Smooth muscle cell (in vitro differentiated cells): Measurements from ENCODE around the gene PAX5. TPM values are rescaled to one million over a fixed set of nuclear protein-coding genes. Genes with fewer than 3 reads are reported as not detected.

Source experiments
- DNase-seq: peaks from one replicate; lab custom pipeline; 2025; ENCODE audit not compliant: unreplicated experiment; lab: John Stamatoyannopoulos, UW
- H2AFZ ChIP-seq: fragments of 200-600 bp; sonication (generic); 2 replicates; pipeline ENCODE4 v1.6.0; 2016; ENCODE audit warnings: antibody characterized with exemption, low read depth, mild to moderate bottlenecking
- H3F3A ChIP-seq: fragments of 200-600 bp; sonication (generic); 2 replicates; pipeline ENCODE4 v1.6.0; 2017; ENCODE audit warnings: antibody characterized with exemption, low read depth
- H3K27ac ChIP-seq: fragments of 200-600 bp; sonication (generic); 2 replicates; pipeline ENCODE4 v1.5.1; 2016; ENCODE audit warnings: low read depth, mild to moderate bottlenecking
- H3K27me3 ChIP-seq: fragments of 200-600 bp; sonication (generic); 2 replicates; pipeline ENCODE4 v1.6.1; 2016; ENCODE audit warnings: low read depth, mild to moderate bottlenecking
- H3K36me3 ChIP-seq: fragments of 200-600 bp; sonication (generic); 2 replicates; pipeline ENCODE4 v1.5.1; 2016; ENCODE audit warnings: low read depth
- H3K4me1 ChIP-seq: fragments of 200-600 bp; sonication (generic); 2 replicates; pipeline ENCODE4 v1.5.1; 2016; ENCODE audit warnings: low read depth
- H3K4me2 ChIP-seq: fragments of 200-600 bp; sonication (generic); 2 replicates; pipeline ENCODE4 v1.6.0; 2016; ENCODE audit warnings: mild to moderate bottlenecking
- H3K4me3 ChIP-seq: fragments of 200-600 bp; sonication (generic); 2 replicates; pipeline ENCODE4 v1.5.1; 2016; ENCODE audit warnings: mild to moderate bottlenecking
- H3K79me2 ChIP-seq: fragments of 200-600 bp; sonication (generic); 2 replicates; pipeline ENCODE4 v1.6.0; 2016; ENCODE audit warnings: low read depth, mild to moderate bottlenecking
- H3K9ac ChIP-seq: fragments of 200-600 bp; sonication (generic); 2 replicates; pipeline ENCODE4 v1.6.0; 2016; ENCODE audit warnings: low read depth
- H3K9me3 ChIP-seq: fragments of 200-600 bp; sonication (generic); replicated peaks from 2 replicates; pipeline ENCODE4 v1.5.1; 2016; ENCODE audit warnings: low read depth
- H4K20me1 ChIP-seq: fragments of 200-600 bp; sonication (generic); 2 replicates; pipeline ENCODE4 v1.6.0; 2016; ENCODE audit warnings: low read depth
- WGBS: methylation state at CpG from one replicate; pipeline ENCODE4 v1.1.7; 2016; ENCODE audit warnings: low lambda C conversion rate; 5-methylcytosine and 5-hydroxymethylcytosine counted together
- polyA plus RNA-seq: library from polyadenylated mRNA; unstranded; fragments of >200 nt; fragmentation: Nextera tagmentation; extraction: Ambion mirVana; gene quantifications from 2 replicates; pipeline ENCODE4 v1.2.1, GENCODE V29; 2016
- total RNA-seq: library from RNA; depleted of rRNA; stranded (reverse); fragments of >200 nt; gene quantifications from 2 replicates; pipeline ENCODE4 v1.2.3, GENCODE V29; 2014
- TF ChIP-seq, protein P1 (sequence below): fragments of 200-600 bp; sonication (generic); IDR thresholded peaks from 2 replicates; pipeline ENCODE4 v1.5.1; 2017; ENCODE audit warnings: borderline replicate concordance, mild to moderate bottlenecking, antibody characterized with exemption; ENCODE audit not compliant: insufficient read depth, poor library complexity, severe bottlenecking

PAX5 gene
- total and polyA plus RNA-seq, 2 experiments from 2014 or later: 0.09 TPM; not detected in 1

DNA sequence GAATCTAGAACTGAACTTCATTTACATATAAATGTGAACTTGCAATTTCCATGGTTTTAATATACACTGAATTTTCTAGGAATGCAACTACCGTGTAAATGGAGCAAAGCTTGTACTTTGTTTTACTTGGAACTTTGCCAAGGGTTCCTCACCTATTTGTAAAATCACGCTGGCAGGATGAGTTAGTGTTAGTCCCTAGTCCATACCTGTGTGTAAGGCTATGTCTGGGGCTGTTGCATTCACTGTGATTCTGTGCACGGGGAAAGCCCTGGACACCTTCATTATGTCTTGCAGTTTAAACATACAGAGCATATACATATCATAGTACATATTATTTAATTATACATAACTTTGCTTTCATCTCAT is 119.9 kb downstream of the PAX5 start:
- no peak for DNase-seq
- TF ChIP-seq, protein P1, sequence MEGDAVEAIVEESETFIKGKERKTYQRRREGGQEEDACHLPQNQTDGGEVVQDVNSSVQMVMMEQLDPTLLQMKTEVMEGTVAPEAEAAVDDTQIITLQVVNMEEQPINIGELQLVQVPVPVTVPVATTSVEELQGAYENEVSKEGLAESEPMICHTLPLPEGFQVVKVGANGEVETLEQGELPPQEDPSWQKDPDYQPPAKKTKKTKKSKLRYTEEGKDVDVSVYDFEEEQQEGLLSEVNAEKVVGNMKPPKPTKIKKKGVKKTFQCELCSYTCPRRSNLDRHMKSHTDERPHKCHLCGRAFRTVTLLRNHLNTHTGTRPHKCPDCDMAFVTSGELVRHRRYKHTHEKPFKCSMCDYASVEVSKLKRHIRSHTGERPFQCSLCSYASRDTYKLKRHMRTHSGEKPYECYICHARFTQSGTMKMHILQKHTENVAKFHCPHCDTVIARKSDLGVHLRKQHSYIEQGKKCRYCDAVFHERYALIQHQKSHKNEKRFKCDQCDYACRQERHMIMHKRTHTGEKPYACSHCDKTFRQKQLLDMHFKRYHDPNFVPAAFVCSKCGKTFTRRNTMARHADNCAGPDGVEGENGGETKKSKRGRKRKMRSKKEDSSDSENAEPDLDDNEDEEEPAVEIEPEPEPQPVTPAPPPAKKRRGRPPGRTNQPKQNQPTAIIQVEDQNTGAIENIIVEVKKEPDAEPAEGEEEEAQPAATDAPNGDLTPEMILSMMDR: no peak
- 74% methylated on average over 3 of the region's 3 CpGs for WGBS
- Histone ChIP-seq H2AFZ (no peak overlapping the region), H3K9ac (no peak overlapping the region), H3K4me2 (no peak overlapping the region), H3K4me3 (no peak overlapping the region), H3K27me3 (peaks cover 44% of the 10 kb centered on the region), H3K79me2 (no peaks in the 10 kb centered on the region), H3K4me1 (no peaks in the 10 kb centered on the region), H4K20me1 (no peaks in the 10 kb centered on the region), H3K36me3 (no peaks in the 10 kb centered on the region), H3K27ac (no peak overlapping the region), H3K9me3 (no peaks in the 10 kb centered on the region), H3F3A (no peaks in the 10 kb centered on the region)

DNA sequence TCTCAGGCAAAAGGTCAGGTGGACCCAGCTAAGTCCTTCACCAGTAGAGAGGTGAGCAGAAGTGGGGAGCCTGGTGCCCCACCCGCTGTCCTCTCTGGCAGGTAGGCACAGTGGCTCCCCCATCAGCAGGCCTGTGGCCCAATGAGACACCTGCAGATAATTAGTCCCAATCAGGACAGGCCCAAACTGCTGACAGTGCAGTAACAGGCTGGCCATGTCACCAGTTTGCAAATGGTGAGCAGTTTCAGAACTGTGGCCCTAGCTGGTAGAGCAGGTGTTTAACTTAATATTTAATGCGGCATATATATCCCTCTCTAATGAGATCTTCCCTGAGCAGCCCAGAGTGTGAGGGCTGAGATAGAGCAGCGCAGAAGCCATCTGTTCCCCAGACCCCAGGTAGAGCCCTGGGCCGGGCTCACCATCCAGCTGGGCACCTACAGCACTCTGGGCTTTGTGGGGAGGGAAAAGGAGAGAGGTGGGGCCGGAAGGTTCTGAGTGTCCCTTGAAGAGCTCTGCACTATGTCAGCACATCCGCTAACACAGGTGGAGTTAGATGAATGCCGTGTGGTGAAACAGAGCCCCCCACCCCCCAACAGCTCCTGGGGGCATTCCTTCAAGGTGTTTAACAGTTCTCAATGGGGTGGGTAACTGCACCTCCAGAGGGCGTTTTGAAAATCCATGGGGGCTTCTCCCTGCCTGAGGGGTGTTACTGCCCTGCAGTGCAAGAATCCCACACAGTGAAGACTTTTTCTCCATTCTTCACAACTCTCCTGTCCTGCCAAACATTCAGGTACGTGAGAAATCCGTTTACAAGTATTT is 120.5 kb downstream of the PAX5 start:
- no peak overlapping the region for H3K4me3 ChIP-seq
- H3K27ac ChIP-seq: no peak overlapping the region
- H3F3A ChIP-seq: no peaks in the 10 kb centered on the region
- H3K79me2 ChIP-seq: no peaks in the 10 kb centered on the region
- no peaks in the 10 kb centered on the region for H3K4me1 ChIP-seq
- no peaks in the 10 kb centered on the region for H4K20me1 ChIP-seq
- no peak for DNase-seq
- H2AFZ ChIP-seq: no peak overlapping the region
- no peak overlapping the region for H3K9ac ChIP-seq
- TF ChIP-seq, protein P1: peak; percentile 12
- H3K4me2 ChIP-seq: no peak overlapping the region
- no peaks in the 10 kb centered on the region for H3K36me3 ChIP-seq
- H3K9me3 ChIP-seq: no peaks in the 10 kb centered on the region
- peaks cover 50% of the 10 kb centered on the region for H3K27me3 ChIP-seq
- WGBS: 69% methylated on average over 9 of the region's 10 CpGs

DNA sequence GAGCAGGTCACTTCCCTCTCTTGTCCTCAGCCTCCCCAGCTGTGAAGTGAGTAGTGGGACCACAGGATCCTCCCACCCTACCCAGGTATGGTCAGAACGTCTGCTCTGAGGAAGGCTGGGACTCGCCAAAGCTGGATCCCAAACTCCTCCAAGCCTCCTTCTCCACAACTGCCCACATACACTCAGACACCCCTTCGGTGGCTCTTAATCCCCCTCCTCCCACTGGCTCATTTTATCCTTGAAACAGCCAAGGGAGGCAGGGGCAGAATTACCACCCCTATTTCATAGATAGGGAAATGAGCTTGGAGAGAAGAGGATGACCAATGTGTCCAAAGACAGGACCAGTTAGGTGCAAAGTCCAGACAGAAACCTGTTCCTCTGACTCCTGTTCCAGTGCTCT is 121.4 kb downstream of the PAX5 start:
- Histone ChIP-seq H3K4me1 (no peaks in the 10 kb centered on the region), H2AFZ (no peak overlapping the region), H3K4me2 (no peak overlapping the region), H3K27me3 (peaks cover 59% of the 10 kb centered on the region), H4K20me1 (no peaks in the 10 kb centered on the region), H3K36me3 (no peaks in the 10 kb centered on the region), H3K79me2 (no peaks in the 10 kb centered on the region), H3F3A (no peaks in the 10 kb centered on the region), H3K9me3 (no peaks in the 10 kb centered on the region), H3K4me3 (no peak overlapping the region), H3K9ac (no peak overlapping the region), H3K27ac (no peak overlapping the region)
- WGBS: 81% methylated on average over 3 of the region's 3 CpGs
- DNase-seq: no peak
- TF ChIP-seq, protein P1: no peak
